Uterus (tissue), 2 donors: ENCODE data around the gene RBFOX2.

Experiments used
- POLR2A ChIP-seq, 2 donors: fragments of 450-650 bp; IDR thresholded peaks; one replicate each; pipeline ENCODE4 v1.6.1; 2016; ENCODE audit warnings: antibody characterized with exemption in 2 of 2, mild to moderate bottlenecking in 1 of 2, moderate library complexity in 1 of 2
- TF ChIP-seq, protein P1 (sequence below), 4 experiments: fragments of 200-600 bp in 2 of 4; fragments of 450-650 bp in 2 of 4; sonication (generic) in 2 of 4; IDR thresholded peaks; one replicate each; pipeline ENCODE4 v1.5.1; 2016 to 2019; ENCODE audit warnings: antibody characterized with exemption in 4 of 4, mild to moderate bottlenecking in 2 of 4, moderate library complexity in 1 of 4

DNA sequence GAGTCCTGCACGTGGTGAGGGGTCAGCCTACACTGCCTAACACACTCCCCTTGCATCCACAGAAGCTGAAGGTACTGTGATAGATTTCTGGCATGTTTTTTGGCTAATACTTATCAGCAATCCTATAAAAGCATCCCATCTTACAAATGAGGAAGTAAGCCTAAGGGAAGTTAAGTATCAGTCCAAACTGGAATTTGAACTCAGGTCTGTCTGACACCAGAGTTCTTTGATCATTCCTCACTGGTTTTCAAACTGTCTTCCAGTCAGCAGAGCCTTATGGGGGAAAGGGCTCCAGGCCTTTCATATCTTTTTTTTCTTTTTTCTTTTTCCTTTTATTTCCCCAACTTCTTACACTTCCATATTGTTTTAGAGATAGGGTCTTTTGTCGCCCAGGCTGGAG is 105.6 kb downstream of the RBFOX2 start:
- TF ChIP-seq, protein P1, sequence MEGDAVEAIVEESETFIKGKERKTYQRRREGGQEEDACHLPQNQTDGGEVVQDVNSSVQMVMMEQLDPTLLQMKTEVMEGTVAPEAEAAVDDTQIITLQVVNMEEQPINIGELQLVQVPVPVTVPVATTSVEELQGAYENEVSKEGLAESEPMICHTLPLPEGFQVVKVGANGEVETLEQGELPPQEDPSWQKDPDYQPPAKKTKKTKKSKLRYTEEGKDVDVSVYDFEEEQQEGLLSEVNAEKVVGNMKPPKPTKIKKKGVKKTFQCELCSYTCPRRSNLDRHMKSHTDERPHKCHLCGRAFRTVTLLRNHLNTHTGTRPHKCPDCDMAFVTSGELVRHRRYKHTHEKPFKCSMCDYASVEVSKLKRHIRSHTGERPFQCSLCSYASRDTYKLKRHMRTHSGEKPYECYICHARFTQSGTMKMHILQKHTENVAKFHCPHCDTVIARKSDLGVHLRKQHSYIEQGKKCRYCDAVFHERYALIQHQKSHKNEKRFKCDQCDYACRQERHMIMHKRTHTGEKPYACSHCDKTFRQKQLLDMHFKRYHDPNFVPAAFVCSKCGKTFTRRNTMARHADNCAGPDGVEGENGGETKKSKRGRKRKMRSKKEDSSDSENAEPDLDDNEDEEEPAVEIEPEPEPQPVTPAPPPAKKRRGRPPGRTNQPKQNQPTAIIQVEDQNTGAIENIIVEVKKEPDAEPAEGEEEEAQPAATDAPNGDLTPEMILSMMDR (IDR thresholded peaks at IDR 0.05): no peak
- no peak for TF ChIP-seq POLR2A (IDR thresholded peaks at IDR 0.05)
